ENCODE results near the gene SAAL1. TPM values are rescaled to one million over a fixed set of nuclear protein-coding genes. Genes with fewer than 3 reads are reported as not detected.

Gene SAAL1, protein sequence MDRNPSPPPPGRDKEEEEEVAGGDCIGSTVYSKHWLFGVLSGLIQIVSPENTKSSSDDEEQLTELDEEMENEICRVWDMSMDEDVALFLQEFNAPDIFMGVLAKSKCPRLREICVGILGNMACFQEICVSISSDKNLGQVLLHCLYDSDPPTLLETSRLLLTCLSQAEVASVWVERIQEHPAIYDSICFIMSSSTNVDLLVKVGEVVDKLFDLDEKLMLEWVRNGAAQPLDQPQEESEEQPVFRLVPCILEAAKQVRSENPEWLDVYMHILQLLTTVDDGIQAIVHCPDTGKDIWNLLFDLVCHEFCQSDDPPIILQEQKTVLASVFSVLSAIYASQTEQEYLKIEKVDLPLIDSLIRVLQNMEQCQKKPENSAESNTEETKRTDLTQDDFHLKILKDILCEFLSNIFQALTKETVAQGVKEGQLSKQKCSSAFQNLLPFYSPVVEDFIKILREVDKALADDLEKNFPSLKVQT
- 6.8 TPM for total RNA-seq
- long read RNA-seq, partial matches to known transcripts: 0 of 7 reads
- long read RNA-seq, other reads (novel, unspliced or antisense): 4 of 7 reads

GRCh38 chr11:18105802-18106574 is at the start of gene SAAL1:
Gene SAAL1 (minus strand): TSS chr11:18106082. CDS start chr11:18106041, 41 bp downstream.
- DNase-seq: peak; percentile 87
- Histone ChIP-seq H3K4me3 (peak within 1 kb of the TSS; percentile 87), H3K9me3 (replicated peaks) (no peaks in the 10 kb centered on the region), H3K27ac (replicated peaks) (peak within 1 kb of the TSS; percentile 76), H3K4me1 (peaks cover 25% of the 10 kb centered on the region), H3K27me3 (ENCODE audit: low read depth) (peaks cover 25% of the 10 kb centered on the region), H3K36me3 (peaks cover 24% of the 10 kb centered on the region)
- intact Hi-C loops (cut with micrococcal nuclease): loop anchor here (10.0 kb wide), 1 partner anchor 91 kb away; the partner anchor contains the start of gene SERGEF
- TF ChIP-seq, protein P1, sequence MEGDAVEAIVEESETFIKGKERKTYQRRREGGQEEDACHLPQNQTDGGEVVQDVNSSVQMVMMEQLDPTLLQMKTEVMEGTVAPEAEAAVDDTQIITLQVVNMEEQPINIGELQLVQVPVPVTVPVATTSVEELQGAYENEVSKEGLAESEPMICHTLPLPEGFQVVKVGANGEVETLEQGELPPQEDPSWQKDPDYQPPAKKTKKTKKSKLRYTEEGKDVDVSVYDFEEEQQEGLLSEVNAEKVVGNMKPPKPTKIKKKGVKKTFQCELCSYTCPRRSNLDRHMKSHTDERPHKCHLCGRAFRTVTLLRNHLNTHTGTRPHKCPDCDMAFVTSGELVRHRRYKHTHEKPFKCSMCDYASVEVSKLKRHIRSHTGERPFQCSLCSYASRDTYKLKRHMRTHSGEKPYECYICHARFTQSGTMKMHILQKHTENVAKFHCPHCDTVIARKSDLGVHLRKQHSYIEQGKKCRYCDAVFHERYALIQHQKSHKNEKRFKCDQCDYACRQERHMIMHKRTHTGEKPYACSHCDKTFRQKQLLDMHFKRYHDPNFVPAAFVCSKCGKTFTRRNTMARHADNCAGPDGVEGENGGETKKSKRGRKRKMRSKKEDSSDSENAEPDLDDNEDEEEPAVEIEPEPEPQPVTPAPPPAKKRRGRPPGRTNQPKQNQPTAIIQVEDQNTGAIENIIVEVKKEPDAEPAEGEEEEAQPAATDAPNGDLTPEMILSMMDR (IDR thresholded peaks at IDR 0.05; ENCODE audit: borderline replicate concordance): peak; percentile 70

- no peaks in the 10 kb centered on the region for H3K9me3 ChIP-seq (replicated peaks)
Measured at GRCh38 chr11:18151581-18151980, 45.7 kb upstream of the SAAL1 start.

DNA sequence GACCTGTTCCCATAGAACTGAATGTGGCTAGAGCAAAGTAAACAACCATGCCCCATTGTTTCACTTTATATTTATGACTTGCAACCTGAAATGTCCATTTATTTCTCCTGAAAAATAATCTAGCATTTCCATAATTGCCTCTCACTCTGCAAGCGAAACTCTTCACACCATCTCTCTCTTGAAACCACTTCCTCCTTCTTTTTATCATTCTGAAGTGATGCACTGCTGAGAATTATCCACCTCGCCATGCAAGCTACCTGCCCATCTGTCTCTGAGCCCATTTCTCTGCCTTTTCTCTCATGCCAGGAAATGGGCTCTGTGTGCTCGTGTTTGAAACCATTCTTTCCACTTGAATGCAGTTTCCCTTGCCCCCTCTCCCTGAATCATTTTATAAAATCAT is 40.0 kb upstream of the SAAL1 start:
- no peak overlapping the region for H3K4me3 ChIP-seq
- TF ChIP-seq, protein P1 (IDR thresholded peaks at IDR 0.05; ENCODE audit: borderline replicate concordance): no peak
- no peak overlapping the region for H3K27ac ChIP-seq (replicated peaks)
- no peaks in the 10 kb centered on the region for H3K36me3 ChIP-seq
- no peaks in the 10 kb centered on the region for H3K4me1 ChIP-seq
- no peak for DNase-seq
- H3K27me3 ChIP-seq (ENCODE audit: low read depth): peaks cover 67% of the 10 kb centered on the region
- no peaks in the 10 kb centered on the region for H3K9me3 ChIP-seq (replicated peaks)
- intact Hi-C loops (cut with micrococcal nuclease): no loop called here

More at GRCh38 chr11:18151581-18151980, 45.7 kb upstream of the SAAL1 start:
- no peaks in the 10 kb centered on the region for H3K36me3 ChIP-seq
- peaks cover 57% of the 10 kb centered on the region for H3K27me3 ChIP-seq (ENCODE audit: low read depth)
- no peak for DNase-seq
- no peaks in the 10 kb centered on the region for H3K4me1 ChIP-seq
- H3K4me3 ChIP-seq: no peak overlapping the region
- H3K27ac ChIP-seq (replicated peaks): no peak overlapping the region
- intact Hi-C loops (cut with micrococcal nuclease): no loop called here
- TF ChIP-seq, protein P1 (IDR thresholded peaks at IDR 0.05; ENCODE audit: borderline replicate concordance): no peak

GRCh38 chr11:18145025-18145424 is 39.1 kb upstream of the SAAL1 start:
- H3K4me3 ChIP-seq: no peak overlapping the region
- intact Hi-C loops (cut with micrococcal nuclease): no loop called here
- no peaks in the 10 kb centered on the region for H3K36me3 ChIP-seq
- DNase-seq: no peak
- peaks cover 65% of the 10 kb centered on the region for H3K27me3 ChIP-seq (ENCODE audit: low read depth)
- no peaks in the 10 kb centered on the region for H3K9me3 ChIP-seq (replicated peaks)
- no peaks in the 10 kb centered on the region for H3K4me1 ChIP-seq
- TF ChIP-seq, protein P1 (IDR thresholded peaks at IDR 0.05; ENCODE audit: borderline replicate concordance): no peak
- no peak overlapping the region for H3K27ac ChIP-seq (replicated peaks)

- Histone ChIP-seq H3K27ac (replicated peaks) (no peak overlapping the region), H3K9me3 (replicated peaks) (no peaks in the 10 kb centered on the region), H3K36me3 (no peaks in the 10 kb centered on the region), H3K27me3 (ENCODE audit: low read depth) (peaks cover 71% of the 10 kb centered on the region), H3K4me3 (no peak overlapping the region), H3K4me1 (no peaks in the 10 kb centered on the region)
- DNase-seq: no peak
- TF ChIP-seq, protein P1 (IDR thresholded peaks at IDR 0.05; ENCODE audit: borderline replicate concordance): no peak
- intact Hi-C loops (cut with micrococcal nuclease): no loop called here
Measured at GRCh38 chr11:18144243-18144642, 38.4 kb upstream of the SAAL1 start.
